ENCODE data around the gene DGKG. TPM values are rescaled to one million over a fixed set of nuclear protein-coding genes. Genes with fewer than 3 reads are reported as not detected.

The DGKG gene
- total RNA-seq, 4 donors from 2014 or later, result 0.79 to 4.0 (median 1.6) TPM

- Histone ChIP-seq H3K27me3 (no peaks in the 10 kb centered on the region), H3K27ac (no peak overlapping the region), H3K4me3 (no peak overlapping the region), H3K9me3 (no peaks in the 10 kb centered on the region), H3K4me1 (no peaks in the 10 kb centered on the region), H3K36me3 (no peaks in the 10 kb centered on the region)
- DNase-seq (ENCODE audit: low spot score in 2 of 2), result no peak
- TF ChIP-seq CTCF (IDR thresholded peaks at IDR 0.05) (no peak), EP300 (IDR thresholded peaks at IDR 0.05) (no peak), POLR2A (IDR thresholded peaks at IDR 0.05) (no peak), POLR2AphosphoS5 (IDR thresholded peaks at IDR 0.05) (no peak)
Measured at GRCh38 chr3:186340204-186340603, 21.8 kb downstream of the DGKG start.

- Histone ChIP-seq H3K27ac (no peak overlapping the region), H3K36me3 (no peaks in the 10 kb centered on the region), H3K4me1 (no peaks in the 10 kb centered on the region), H3K9me3 (no peaks in the 10 kb centered on the region), H3K27me3 (peaks cover 3% of the 10 kb centered on the region), H3K4me3 (no peak overlapping the region)
- DNase-seq (ENCODE audit: low spot score in 2 of 2), result no peak
- 78% methylated on average over 4 of the region's 4 CpGs for WGBS
- no peak for TF ChIP-seq POLR2AphosphoS5 (IDR thresholded peaks at IDR 0.05)
- no peak for TF ChIP-seq POLR2A (IDR thresholded peaks at IDR 0.05)
- TF ChIP-seq EP300 (IDR thresholded peaks at IDR 0.05), result no peak
- no peak for TF ChIP-seq CTCF (IDR thresholded peaks at IDR 0.05)
Measured at GRCh38 chr3:186339180-186339918, 22.7 kb downstream of the DGKG start.

DNA sequence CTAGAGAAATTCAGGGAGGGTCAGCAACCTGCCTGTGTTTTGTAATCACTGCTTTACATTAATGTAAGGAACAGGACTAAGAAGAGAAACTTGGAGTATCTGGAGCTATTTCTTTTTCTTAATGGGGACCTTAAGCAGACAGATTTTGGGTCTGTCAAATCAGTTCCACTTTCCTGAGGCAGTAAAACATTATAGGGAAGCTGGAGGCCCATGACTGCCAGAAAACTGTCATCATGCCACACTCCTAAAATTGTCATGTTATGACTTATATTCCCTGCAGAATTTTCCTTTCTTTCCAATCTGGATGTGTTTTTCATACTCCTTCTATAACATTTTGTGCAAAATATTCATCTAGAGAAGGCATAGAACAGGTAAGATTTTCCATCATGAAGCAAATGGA, 28.8 kb downstream of the DGKG start:
- DNase-seq (ENCODE audit: low spot score in 2 of 2), result no peak
- Histone ChIP-seq H3K36me3 (no peaks in the 10 kb centered on the region), H3K4me1 (no peaks in the 10 kb centered on the region), H3K4me3 (no peak overlapping the region), H3K27me3 (peaks cover 11% of the 10 kb centered on the region), H3K27ac (no peak overlapping the region), H3K9me3 (no peaks in the 10 kb centered on the region)
- no peak for TF ChIP-seq POLR2AphosphoS5 (IDR thresholded peaks at IDR 0.05)
- TF ChIP-seq CTCF (IDR thresholded peaks at IDR 0.05), result no peak
- TF ChIP-seq POLR2A (IDR thresholded peaks at IDR 0.05), result no peak
- no peak for TF ChIP-seq EP300 (IDR thresholded peaks at IDR 0.05)

DNA sequence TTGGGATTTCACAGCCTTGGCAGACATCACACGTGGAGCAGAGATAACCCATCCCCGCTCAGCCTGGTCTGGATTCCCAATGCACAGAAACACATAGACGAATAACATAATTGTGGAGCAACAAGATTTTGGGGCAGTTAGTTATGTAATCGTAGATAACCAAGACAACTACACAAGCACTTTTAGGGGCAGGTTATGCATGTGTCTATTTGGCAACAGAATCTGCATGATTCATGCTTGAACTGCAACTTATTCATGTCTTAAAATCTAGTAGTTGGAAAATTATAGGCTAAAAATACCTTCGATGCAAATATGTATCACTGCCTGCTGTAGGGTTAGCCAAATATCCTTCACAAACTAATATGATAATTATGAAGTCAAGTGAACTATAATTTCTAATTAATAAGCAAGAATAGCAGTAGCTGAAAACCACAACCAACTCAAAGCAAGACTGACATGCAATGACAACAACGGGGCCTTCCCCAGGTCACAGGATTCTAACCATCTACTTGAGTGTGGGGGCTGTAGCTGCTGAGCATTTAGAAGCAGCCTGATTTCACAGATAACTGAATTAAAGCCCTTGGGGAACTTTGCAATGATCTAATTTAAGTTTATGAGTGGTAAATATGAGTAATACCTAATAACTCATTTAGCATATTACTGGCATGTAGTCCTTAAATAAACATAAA, 31.1 kb downstream of the DGKG start:
- TF ChIP-seq POLR2A (IDR thresholded peaks at IDR 0.05) (no peak), POLR2AphosphoS5 (IDR thresholded peaks at IDR 0.05) (no peak), EP300 (IDR thresholded peaks at IDR 0.05) (no peak), CTCF (IDR thresholded peaks at IDR 0.05) (no peak)
- Histone ChIP-seq H3K27me3 (peaks cover 11% of the 10 kb centered on the region), H3K36me3 (no peaks in the 10 kb centered on the region), H3K4me3 (no peak overlapping the region), H3K4me1 (no peaks in the 10 kb centered on the region), H3K27ac (no peak overlapping the region), H3K9me3 (no peaks in the 10 kb centered on the region)
- DNase-seq (ENCODE audit: low spot score in 2 of 2), result no peak
- WGBS, result 55% methylated on average over 6 of the region's 6 CpGs

DNA sequence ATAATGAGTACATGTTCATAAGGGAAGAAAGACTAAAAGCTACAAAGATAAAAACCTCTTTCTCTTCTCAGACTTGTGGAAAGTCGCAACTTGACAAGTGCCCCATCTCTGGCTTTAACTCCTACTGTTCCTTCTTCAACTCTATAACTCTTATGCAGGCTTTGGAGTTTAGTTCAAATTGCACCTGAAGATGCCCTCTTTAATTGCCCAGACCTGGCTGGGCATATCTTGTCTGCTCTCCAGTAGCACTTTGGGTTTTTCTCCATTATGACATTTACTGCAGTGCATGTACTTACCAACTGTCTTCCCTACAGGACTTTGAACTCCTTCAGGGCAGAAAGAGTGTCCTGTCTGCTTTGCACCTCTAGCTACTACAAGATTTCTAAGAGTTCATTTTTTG, 32.4 kb downstream of the DGKG start:
- no peak for DNase-seq (ENCODE audit: low spot score in 2 of 2)
- 89% methylated on average over 1 of the region's 1 CpG for WGBS
- H3K4me3 ChIP-seq, result no peak overlapping the region
- H3K9me3 ChIP-seq, result no peaks in the 10 kb centered on the region
- H3K36me3 ChIP-seq, result no peaks in the 10 kb centered on the region
- H3K27ac ChIP-seq, result no peak overlapping the region
- TF ChIP-seq POLR2AphosphoS5 (IDR thresholded peaks at IDR 0.05), result no peak
- no peak for TF ChIP-seq EP300 (IDR thresholded peaks at IDR 0.05)
- no peaks in the 10 kb centered on the region for H3K4me1 ChIP-seq
- H3K27me3 ChIP-seq, result peaks cover 7% of the 10 kb centered on the region

Measured in suprapubic skin (tissue), 4 donors.